IMR-90 (cell line): ENCODE data around the gene BCAS1. TPM values are rescaled to one million over a fixed set of nuclear protein-coding genes. Genes with fewer than 3 reads are reported as not detected.

Source experiments
- ATAC-seq: fragments of 200-7000 bp; cut with Tn5 transposase; 2 replicates; pipeline ENCODE4 v1.9.1; 2020; ENCODE audit warnings: low read depth, mild to moderate bottlenecking, moderate library complexity
- BruUV-seq: library from RNA; stranded (reverse); fragments of 400-500 nt; replicated peaks from 2 replicates; lab custom pipeline; 2021; lab: Mats Ljungman, UMichigan
- CTCF ChIA-PET: fragments of 300-600 bp; formaldehyde crosslinking; extraction: SDS; loops from one replicate; lab custom pipeline; 2021; ENCODE audit warnings: antibody characterized with exemption; lab: Yijun Ruan, JAX
- POLR2A ChIA-PET: fragments of 300-600 bp; sonication (Branson Sonifier 250); formaldehyde crosslinking; loops from one replicate; lab custom pipeline; 2022; ENCODE audit warnings: antibody characterized with exemption; ENCODE audit not compliant: unreplicated experiment; lab: Charles Lee
- DNase-seq: peaks from one replicate; pipeline ENCODE4 v3.0.0; 2013
- H2AFZ ChIP-seq: replicated peaks from 2 replicates; pipeline ENCODE3; 2013; ENCODE audit warnings: low read length, mild to moderate bottlenecking; ENCODE audit not compliant: poor library complexity
- H2AK5ac ChIP-seq: 2 replicates; pipeline ENCODE4 v1.6.1; 2013; ENCODE audit warnings: low read depth, low read length, inconsistent platforms
- H2AK9ac ChIP-seq: replicated peaks from 2 replicates; pipeline ENCODE3; 2013; ENCODE audit warnings: mild to moderate bottlenecking, low read depth, low read length, moderate library complexity; ENCODE audit not compliant: poor library complexity
- H2BK120ac ChIP-seq: 2 replicates; pipeline ENCODE4 v1.6.1; 2013; ENCODE audit warnings: low read depth, low read length, inconsistent platforms
- H2BK15ac ChIP-seq: 3 replicates; pipeline ENCODE4 v1.6.1; 2013; ENCODE audit warnings: low read depth, low read length, inconsistent platforms
- H2BK20ac ChIP-seq: 2 replicates; pipeline ENCODE4 v1.6.1; 2013; ENCODE audit warnings: low read depth, mild to moderate bottlenecking, inconsistent platforms, low read length, moderate library complexity
- H2BK5ac ChIP-seq: 2 replicates; pipeline ENCODE4 v1.6.1; 2013; ENCODE audit warnings: mild to moderate bottlenecking, low read depth, low read length, inconsistent platforms; ENCODE audit not compliant: poor library complexity, severe bottlenecking
- H3K14ac ChIP-seq: replicated peaks from 2 replicates; pipeline ENCODE4 v1.6.1; 2013; ENCODE audit warnings: low read depth, low read length, inconsistent platforms
- H3K18ac ChIP-seq: 2 replicates; pipeline ENCODE4 v1.6.1; 2013; ENCODE audit warnings: low read depth, low read length, control low read depth
- H3K23ac ChIP-seq: 2 replicates; pipeline ENCODE4 v1.6.1; 2013; ENCODE audit warnings: low read depth, low read length, inconsistent platforms
- H3K27ac ChIP-seq: 2 replicates; pipeline ENCODE4 v1.5.1; 2013; ENCODE audit warnings: mild to moderate bottlenecking, control low read depth, low read length; ENCODE audit not compliant: insufficient read depth
- H3K27me3 ChIP-seq: 2 replicates; pipeline ENCODE4 v1.6.1; 2013; ENCODE audit warnings: low read length; ENCODE audit not compliant: control insufficient read depth, insufficient read depth
- H3K36me3 ChIP-seq: 2 replicates; pipeline ENCODE4 v1.6.1; 2013; ENCODE audit warnings: low read length, mixed read lengths; ENCODE audit not compliant: control insufficient read depth, insufficient read depth
- H3K4ac ChIP-seq: 2 replicates; pipeline ENCODE4 v1.6.1; 2013; ENCODE audit warnings: low read depth, low read length, inconsistent platforms
- H3K4me1 ChIP-seq: 2 replicates; pipeline ENCODE4 v1.6.1; 2013; ENCODE audit warnings: low read length, mixed read lengths; ENCODE audit not compliant: control insufficient read depth, insufficient read depth
- H3K4me2 ChIP-seq: 2 replicates; pipeline ENCODE4 v1.6.1; 2013; ENCODE audit warnings: low read depth, mild to moderate bottlenecking, control low read depth, low read length, moderate library complexity
- H3K4me3 ChIP-seq: 2 replicates; pipeline ENCODE4 v1.5.1; 2013; ENCODE audit warnings: low read depth, mild to moderate bottlenecking, control low read depth, low read length, moderate library complexity; ENCODE audit not compliant: insufficient read depth
- H3K56ac ChIP-seq: 2 replicates; pipeline ENCODE4 v1.6.1; 2013; ENCODE audit warnings: low read length, inconsistent platforms; ENCODE audit not compliant: insufficient read depth; ENCODE audit errors: extremely low read depth
- H3K79me1 ChIP-seq, 2 experiments: 2 replicates each; pipeline ENCODE4 v1.6.1; 2013; ENCODE audit warnings: low read length in 2 of 2, inconsistent platforms in 1 of 2, low read depth in 1 of 2
- H3K9ac ChIP-seq: 2 replicates; pipeline ENCODE4 v1.6.1; 2013; ENCODE audit warnings: low read depth, low read length, control low read depth
- H3K9me1 ChIP-seq: 2 replicates; pipeline ENCODE4 v1.6.1; 2013; ENCODE audit warnings: low read length, inconsistent platforms; ENCODE audit not compliant: insufficient read depth
- H3K9me3 ChIP-seq: 2 replicates; pipeline ENCODE4 v1.6.1; 2013; ENCODE audit warnings: low read length; ENCODE audit not compliant: control insufficient read depth, insufficient read depth
- H4K20me1 ChIP-seq: 2 replicates; pipeline ENCODE4 v1.6.1; 2013; ENCODE audit warnings: low read length, inconsistent platforms; ENCODE audit not compliant: insufficient read depth
- H4K5ac ChIP-seq: 2 replicates; pipeline ENCODE4 v1.6.1; 2013; ENCODE audit warnings: mild to moderate bottlenecking, low read depth, low read length, control low read depth
- H4K8ac ChIP-seq, 2 experiments: 2 replicates each; pipeline ENCODE4 v1.6.1; 2013; ENCODE audit warnings: low read depth in 2 of 2, low read length in 2 of 2, control low read depth in 1 of 2, inconsistent platforms in 1 of 2
- H4K91ac ChIP-seq: 2 replicates; pipeline ENCODE4 v1.6.1; 2013; ENCODE audit warnings: low read depth, low read length, inconsistent platforms; ENCODE audit not compliant: insufficient read depth
- BHLHE40 ChIP-seq: fragments of 150-350 bp; IDR thresholded peaks from 2 replicates; pipeline ENCODE4 v1.6.1; 2016; ENCODE audit warnings: mild to moderate bottlenecking, low read depth, low read length
- CEBPB ChIP-seq: IDR thresholded peaks from 2 replicates; pipeline ENCODE4 v1.6.1; 2012; ENCODE audit warnings: low read depth, low read length, improper control_type of control experiment
- CHD1 ChIP-seq: IDR thresholded peaks from 2 replicates; pipeline ENCODE4 v1.6.1; 2012; ENCODE audit warnings: low read depth, low read length, improper control_type of control experiment
- CTCF ChIP-seq: conservative IDR thresholded peaks from 2 replicates; pipeline ENCODE4 v1.5.1; 2012; ENCODE audit warnings: mild to moderate bottlenecking, low read depth, low read length, improper control_type of control experiment
- ELK1 ChIP-seq: fragments of 150-350 bp; IDR thresholded peaks from 2 replicates; pipeline ENCODE4 v1.6.1; 2016; ENCODE audit warnings: low read depth, mild to moderate bottlenecking, low read length, moderate library complexity, borderline replicate concordance
- FOS ChIP-seq: fragments of 150-350 bp; IDR thresholded peaks from 2 replicates; pipeline ENCODE4 v1.6.1; 2016; ENCODE audit warnings: low read depth, low read length
- MAFK ChIP-seq: IDR thresholded peaks from 2 replicates; pipeline ENCODE4 v1.6.1; 2012; ENCODE audit warnings: low read depth, low read length, improper control_type of control experiment
- MAZ ChIP-seq: IDR thresholded peaks from 2 replicates; pipeline ENCODE4 v1.6.1; 2012; ENCODE audit warnings: low read depth, mild to moderate bottlenecking, low read length, improper control_type of control experiment, moderate library complexity, borderline replicate concordance
- MXI1 ChIP-seq: IDR thresholded peaks from 2 replicates; pipeline ENCODE4 v1.6.1; 2012; ENCODE audit warnings: low read depth, mild to moderate bottlenecking, low read length, moderate library complexity, borderline replicate concordance
- NFE2L2 ChIP-seq: fragments of 150-350 bp; IDR thresholded peaks from 2 replicates; pipeline ENCODE4 v1.6.1; 2016; ENCODE audit warnings: low read depth, mild to moderate bottlenecking, low read length
- POLR2A ChIP-seq: IDR thresholded peaks from 2 replicates; pipeline ENCODE4 v1.6.1; 2012; ENCODE audit warnings: mild to moderate bottlenecking, low read depth, low read length
- RAD21 ChIP-seq: IDR thresholded peaks from 2 replicates; pipeline ENCODE4 v1.6.1; 2012; ENCODE audit warnings: low read length, improper control_type of control experiment
- RCOR1 ChIP-seq: IDR thresholded peaks from 2 replicates; pipeline ENCODE4 v1.6.1; 2012; ENCODE audit warnings: mild to moderate bottlenecking, low read length, improper control_type of control experiment; ENCODE audit not compliant: insufficient replicate concordance
- RFX5 ChIP-seq: IDR thresholded peaks from 2 replicates; pipeline ENCODE4 v1.8.0; 2012; ENCODE audit warnings: low read depth, mild to moderate bottlenecking, low read length, moderate library complexity
- SMC3 ChIP-seq: fragments of 150-350 bp; IDR thresholded peaks from 2 replicates; pipeline ENCODE4 v1.6.1; 2016; ENCODE audit warnings: low read depth, mild to moderate bottlenecking, antibody characterized with exemption, low read length, moderate library complexity
- USF2 ChIP-seq: fragments of 150-350 bp; IDR thresholded peaks from 2 replicates; pipeline ENCODE4 v1.6.1; 2017; ENCODE audit warnings: mild to moderate bottlenecking, antibody characterized with exemption, low read length, low read depth
- WGBS, 2 experiments: methylation state at CpG; one replicate each; pipeline versions ENCODE4 v1.1.5 to v1.1.7; 2013; ENCODE audit warnings: missing lambda C conversion rate in 2 of 2; ENCODE audit not compliant: insufficient read length in 1 of 2; ENCODE audit errors: extremely low coverage in 2 of 2; 5-methylcytosine and 5-hydroxymethylcytosine counted together
- dilution Hi-C: fragments of 300-500 bp; cut with HindIII; formaldehyde crosslinking; loops from one replicate; pipeline ENCODE4 v1.14.3; 2018; ENCODE audit warnings: low sequenced_read_pairs; ENCODE audit not compliant: unreplicated experiment
- in situ Hi-C: fragments of 300-500 bp; cut with MboI; formaldehyde crosslinking; loops from 3 replicates; pipeline ENCODE4 v1.14.3; 2019; ENCODE audit warnings: low sequenced_read_pairs, inconsistent platforms, mixed read lengths
- intact Hi-C: fragments of 100-400 bp; cut with micrococcal nuclease; formaldehyde crosslinking; loops from 2 replicates; pipeline ENCODE4 v1.10.0; 2022
- polyA plus RNA-seq, 3 experiments: library from polyadenylated mRNA; depleted of rRNA; stranded (reverse); fragments of >200 nt; gene quantifications; 2 replicates each; pipeline ENCODE4 v1.2.3, GENCODE V29; 2012; ENCODE audit warnings: low replicate concordance in 1 of 3
- total RNA-seq: library from RNA; depleted of rRNA; stranded (reverse); fragments of >200 nt; gene quantifications from 2 replicates; pipeline ENCODE4 v1.2.3, GENCODE V29; 2012

The BCAS1 gene
- total and polyA plus RNA-seq, 2 of the 4 experiments (the other 2 are of a cell fraction) = under 0.01 TPM; not detected in 1

- Histone ChIP-seq H4K20me1 (no peaks in the 10 kb centered on the region), H4K5ac (no peak overlapping the region), H3K4me1 (no peaks in the 10 kb centered on the region), H3K9ac (no peak overlapping the region), H3K4ac (no peak overlapping the region), H2AK5ac (no peak overlapping the region), H3K9me1 (no peaks in the 10 kb centered on the region), H3K79me1 (no peaks in the 10 kb centered on the region), H3K4me3 (no peak overlapping the region), H3K4me2 (no peak overlapping the region), H2BK15ac (no peak overlapping the region), H2BK5ac (no peak overlapping the region), H4K8ac (no peak overlapping the region), H3K27me3 (peaks cover 2% of the 10 kb centered on the region), H3K36me3 (no peaks in the 10 kb centered on the region), H2BK20ac (no peak overlapping the region), H3K27ac (no peak overlapping the region), H4K91ac (no peak overlapping the region), H2AFZ (no peak overlapping the region), H3K9me3 (no peaks in the 10 kb centered on the region; the same call in 1 of the 2 replicates), H3K18ac (no peak overlapping the region), H2AK9ac (no peak overlapping the region), H3K14ac (no peak overlapping the region), H3K23ac (no peak overlapping the region), H2BK120ac (no peak overlapping the region), H3K56ac (no peak overlapping the region)
- in situ Hi-C loops (no loop called here), intact Hi-C loops (no loop called here), dilution Hi-C loops (no loop called here)
- POLR2A ChIA-PET = no interaction called here
- no peak for ATAC-seq
- BruUV-seq = no TSS peak
- no CpG with 5 or more reads among the region's 1 CpG for WGBS, 2 experiments
- TF ChIP-seq MAFK = no peak
- no peak for TF ChIP-seq RAD21
- no peak for TF ChIP-seq MXI1
- no peak for TF ChIP-seq BHLHE40
- TF ChIP-seq FOS = no peak
- TF ChIP-seq CTCF = no peak
- TF ChIP-seq SMC3 = no peak
- no peak for TF ChIP-seq NFE2L2
- no peak for TF ChIP-seq CEBPB
- no peak for TF ChIP-seq MAZ
- TF ChIP-seq RFX5 = no peak
- TF ChIP-seq ELK1 = no peak
- TF ChIP-seq USF2 = no peak
- TF ChIP-seq POLR2A = no peak
- TF ChIP-seq CHD1 = no peak
- TF ChIP-seq RCOR1 = no peak
- CTCF ChIA-PET = interaction anchor here (1.0 kb wide), 1 partner anchor 8 kb away, joined by 3 read pairs; no protein-coding TSS in a partner anchor
- no peak for DNase-seq
Measured at GRCh38 chr20:53972179-53972578, 98.2 kb downstream of the BCAS1 start.
